Measurements from ENCODE around the gene PRRG2.

- TF ChIP-seq EZH2 (IDR thresholded peaks at IDR 0.05; ENCODE audit: low read length) (no peak), CTCF (optimal IDR thresholded peaks at IDR 0.05 in 1 of 3, IDR thresholded peaks at IDR 0.05 in 1 of 3, conservative IDR thresholded peaks at IDR 0.05 in 1 of 3; ENCODE audit: extremely low read depth in 1 of 3, insufficient read depth in 2 of 3, low read length in 3 of 3) (no peak)
Measured at GRCh38 chr19:49558591-49558990, 22.5 kb upstream of the PRRG2 start.

Measured in keratinocyte (primary cell).